Vagina (tissue), 2 donors: Measurements from ENCODE around the gene GHRHR. TPM values are rescaled to one million over a fixed set of nuclear protein-coding genes. Genes with fewer than 3 reads are reported as not detected.

Experiments used
- DNase-seq, 2 donors: peaks; one replicate each; pipeline ENCODE4 v3.0.0-alpha.2; 2017; ENCODE audit errors: extremely low spot score in 2 of 2
- H3K27ac ChIP-seq: fragments of 200-600 bp; sonication (generic); one replicate; pipeline ENCODE4 v1.5.1; 2019
- H3K27me3 ChIP-seq: fragments of 200-600 bp; sonication (generic); one replicate; pipeline ENCODE4 v1.5.1; 2019
- H3K36me3 ChIP-seq, 2 donors: fragments of 200-600 bp; sonication (generic); one replicate each; pipeline ENCODE4 v1.5.1; 2017 to 2019
- H3K4me1 ChIP-seq: fragments of 200-600 bp; sonication (generic); one replicate; pipeline ENCODE4 v1.5.1; 2019
- H3K4me3 ChIP-seq, 2 donors: fragments of 200-600 bp; sonication (generic); 1 replicate in 1 of 2; 2 replicates in 1 of 2; pipeline ENCODE4 v1.5.1; 2016 to 2019
- H3K9me3 ChIP-seq: fragments of 200-600 bp; sonication (generic); one replicate; pipeline ENCODE4 v1.5.1; 2019
- POLR2A ChIP-seq, 2 donors: fragments of 450-650 bp; IDR thresholded peaks; one replicate each; pipeline ENCODE4 v1.6.1; 2017; ENCODE audit warnings: antibody characterized with exemption in 2 of 2, mild to moderate bottlenecking in 2 of 2, moderate library complexity in 2 of 2
- POLR2AphosphoS5 ChIP-seq, 2 donors: sonication (generic); formaldehyde crosslinking; IDR thresholded peaks; one replicate each; pipeline ENCODE4 v1.9.0; 2017; ENCODE audit warnings: antibody characterized with exemption in 2 of 2, mild to moderate bottlenecking in 2 of 2, low read depth in 1 of 2; ENCODE audit not compliant: insufficient read depth in 1 of 2
- intact Hi-C: fragments of 100-400 bp; cut with DNase I; formaldehyde crosslinking; loops from one replicate; pipeline ENCODE4 v1.15.1; 2023
- total RNA-seq: library from RNA; depleted of rRNA; stranded (reverse); fragments of >200 nt; gene quantifications from one replicate; pipeline ENCODE4 v1.2.3, GENCODE V29; 2016
- TF ChIP-seq, protein P1 (sequence below), 3 experiments: fragments of 450-650 bp in 2 of 3; fragments of 200-600 bp in 1 of 3; sonication (generic) in 1 of 3; IDR thresholded peaks; one replicate each; pipeline ENCODE4 v1.5.1; 2017 to 2019; ENCODE audit warnings: antibody characterized with exemption in 3 of 3, mild to moderate bottlenecking in 2 of 3, moderate library complexity in 2 of 3

GHRHR gene
- total RNA-seq, 1 donor from 2014 or later = not detected

GRCh38 chr7:30916767-30917166, 47.0 kb upstream of the GHRHR start:
- Histone ChIP-seq H3K4me1 (peaks cover 28% of the 10 kb centered on the region), H3K36me3 (no peaks in the 10 kb centered on the region), H3K4me3 (peak overlapping the region; percentile 39 to 44), H3K9me3 (no peaks in the 10 kb centered on the region), H3K27me3 (no peaks in the 10 kb centered on the region), H3K27ac (no peak overlapping the region)
- intact Hi-C loops = no loop called here
- no peak for DNase-seq
- TF ChIP-seq POLR2A (IDR thresholded peaks at IDR 0.05) (no peak), POLR2AphosphoS5 (IDR thresholded peaks at IDR 0.05; ENCODE audit: insufficient read depth in 1 of 2, low read depth in 1 of 2) (no peak)
- TF ChIP-seq, protein P1, sequence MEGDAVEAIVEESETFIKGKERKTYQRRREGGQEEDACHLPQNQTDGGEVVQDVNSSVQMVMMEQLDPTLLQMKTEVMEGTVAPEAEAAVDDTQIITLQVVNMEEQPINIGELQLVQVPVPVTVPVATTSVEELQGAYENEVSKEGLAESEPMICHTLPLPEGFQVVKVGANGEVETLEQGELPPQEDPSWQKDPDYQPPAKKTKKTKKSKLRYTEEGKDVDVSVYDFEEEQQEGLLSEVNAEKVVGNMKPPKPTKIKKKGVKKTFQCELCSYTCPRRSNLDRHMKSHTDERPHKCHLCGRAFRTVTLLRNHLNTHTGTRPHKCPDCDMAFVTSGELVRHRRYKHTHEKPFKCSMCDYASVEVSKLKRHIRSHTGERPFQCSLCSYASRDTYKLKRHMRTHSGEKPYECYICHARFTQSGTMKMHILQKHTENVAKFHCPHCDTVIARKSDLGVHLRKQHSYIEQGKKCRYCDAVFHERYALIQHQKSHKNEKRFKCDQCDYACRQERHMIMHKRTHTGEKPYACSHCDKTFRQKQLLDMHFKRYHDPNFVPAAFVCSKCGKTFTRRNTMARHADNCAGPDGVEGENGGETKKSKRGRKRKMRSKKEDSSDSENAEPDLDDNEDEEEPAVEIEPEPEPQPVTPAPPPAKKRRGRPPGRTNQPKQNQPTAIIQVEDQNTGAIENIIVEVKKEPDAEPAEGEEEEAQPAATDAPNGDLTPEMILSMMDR (IDR thresholded peaks at IDR 0.05) = no peak

DNA sequence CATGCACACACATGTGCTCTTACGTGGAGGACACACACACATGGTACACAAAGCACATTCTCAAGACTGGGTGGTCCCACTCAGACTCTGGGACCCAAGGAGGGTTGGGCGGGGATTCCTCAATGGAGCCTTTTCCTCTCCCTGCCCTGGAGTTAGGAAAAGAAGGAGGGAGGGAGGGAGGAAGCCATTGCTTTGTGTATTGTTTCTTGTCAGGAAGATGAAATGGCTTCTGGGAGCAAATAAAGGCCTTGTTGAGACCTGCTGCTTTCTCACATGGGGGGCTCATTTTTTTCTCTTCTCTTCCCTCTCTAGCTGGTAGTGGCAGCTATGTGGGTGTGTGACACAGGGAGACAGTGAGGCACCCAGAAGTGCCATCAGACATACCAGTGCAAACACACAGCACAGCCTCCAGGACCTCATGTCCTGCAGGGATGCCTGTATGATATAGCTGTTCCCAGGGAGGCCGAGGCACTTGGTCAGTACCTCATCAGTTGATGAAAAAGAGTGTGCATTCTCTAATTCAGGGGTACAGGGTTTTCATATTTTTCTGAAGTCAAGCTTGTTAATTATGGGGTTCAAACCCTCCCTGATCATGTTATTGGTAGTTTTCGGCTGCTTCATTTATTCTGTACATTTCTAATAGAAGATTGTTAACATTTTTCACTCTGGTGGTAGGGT, 46.4 kb upstream of the GHRHR start:
- intact Hi-C loops = no loop called here
- Histone ChIP-seq H3K27me3 (no peaks in the 10 kb centered on the region), H3K36me3 (no peaks in the 10 kb centered on the region), H3K27ac (no peak overlapping the region), H3K4me1 (peaks cover 28% of the 10 kb centered on the region), H3K4me3 (peak overlapping the region in 1 of 2 donors; percentile 44), H3K9me3 (no peaks in the 10 kb centered on the region)
- no peak for DNase-seq
- TF ChIP-seq, protein P1 (IDR thresholded peaks at IDR 0.05) = no peak
- TF ChIP-seq POLR2A (IDR thresholded peaks at IDR 0.05) (no peak), POLR2AphosphoS5 (IDR thresholded peaks at IDR 0.05; ENCODE audit: insufficient read depth in 1 of 2, low read depth in 1 of 2) (no peak)

- Histone ChIP-seq H3K4me3 (no peak overlapping the region), H3K27me3 (no peaks in the 10 kb centered on the region), H3K27ac (peak overlapping the region; percentile 24), H3K36me3 (no peaks in the 10 kb centered on the region), H3K9me3 (no peaks in the 10 kb centered on the region), H3K4me1 (peaks cover 28% of the 10 kb centered on the region)
- intact Hi-C loops = no loop called here
- TF ChIP-seq POLR2AphosphoS5 (IDR thresholded peaks at IDR 0.05; ENCODE audit: insufficient read depth in 1 of 2, low read depth in 1 of 2) (no peak), POLR2A (IDR thresholded peaks at IDR 0.05) (no peak)
- TF ChIP-seq, protein P1 (IDR thresholded peaks at IDR 0.05) = no peak
- DNase-seq = no peak
Measured at GRCh38 chr7:30918676-30919075, 45.1 kb upstream of the GHRHR start.

DNA sequence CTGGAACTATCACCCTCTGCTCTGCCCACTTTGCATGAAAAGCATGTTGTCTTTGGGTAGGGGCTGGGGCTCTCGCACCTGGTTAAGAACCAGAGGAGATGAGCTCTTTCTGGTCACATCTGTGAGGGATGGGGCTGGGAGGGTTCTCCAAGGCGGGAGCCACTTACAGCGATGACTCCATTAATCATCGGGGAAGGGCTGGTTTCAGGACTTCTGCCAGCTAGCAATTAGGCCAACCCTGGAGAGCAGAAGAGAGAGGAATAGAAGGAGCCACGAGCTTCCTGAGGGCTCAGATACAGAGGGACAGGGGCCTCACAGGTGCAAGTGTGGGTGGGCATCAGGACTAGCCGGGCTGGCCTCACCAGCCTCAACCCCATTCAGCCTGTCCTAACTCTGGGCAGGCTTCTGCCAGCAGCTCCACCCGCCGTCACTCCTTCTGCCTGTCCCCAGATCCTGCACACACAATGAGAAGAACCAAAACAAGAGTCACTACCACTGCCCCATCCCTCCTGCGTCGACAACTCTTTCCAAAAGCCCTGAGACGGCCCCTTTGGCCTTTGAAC, 43.7 kb upstream of the GHRHR start:
- peaks cover 21% of the 10 kb centered on the region for H3K4me1 ChIP-seq
- no peaks in the 10 kb centered on the region for H3K9me3 ChIP-seq
- peak overlapping the region; percentile 10 for H3K27ac ChIP-seq
- H3K4me3 ChIP-seq = no peak overlapping the region
- no peaks in the 10 kb centered on the region for H3K36me3 ChIP-seq
- intact Hi-C loops = no loop called here
- no peaks in the 10 kb centered on the region for H3K27me3 ChIP-seq
- TF ChIP-seq POLR2A (IDR thresholded peaks at IDR 0.05) (no peak), POLR2AphosphoS5 (IDR thresholded peaks at IDR 0.05; ENCODE audit: insufficient read depth in 1 of 2, low read depth in 1 of 2) (no peak)
- TF ChIP-seq, protein P1 (IDR thresholded peaks at IDR 0.05) = no peak
- DNase-seq = no peak
